LHCN-M2 (cell line): ENCODE results near the gene PDZD2. TPM values are rescaled to one million over a fixed set of nuclear protein-coding genes. Genes with fewer than 3 reads are reported as not detected.
"Not testable (repeated sequence)": the region's sequence is repeated elsewhere in the genome, so short reads cannot be mapped to it uniquely, and the experiment has no call there.

Experiments
- DNase-seq: peaks from one replicate; pipeline ENCODE4 v3.0.0-alpha.2; 2012; ENCODE audit warnings: low read depth
- total RNA-seq: library from RNA; depleted of rRNA; stranded (reverse); fragments of >200 nt; gene quantifications from 2 replicates; pipeline ENCODE4 v1.2.3, GENCODE V29; 2014

PDZD2 gene
- total RNA-seq, 1 experiment from 2014 or later = not detected

- DNase-seq = no peak
Observed at GRCh38 chr5:31767335-31768031, 128.6 kb downstream of the PDZD2 start.

- no peak for DNase-seq
Observed at GRCh38 chr5:31768046-31768445, 129.1 kb downstream of the PDZD2 start.

- DNase-seq = no peak
Observed at GRCh38 chr5:31768784-31769183, 129.9 kb downstream of the PDZD2 start.

- DNase-seq = no peak
Observed at GRCh38 chr5:31769530-31769929, 130.6 kb downstream of the PDZD2 start.

- no peak for DNase-seq
Observed at GRCh38 chr5:31770132-31770720, 131.3 kb downstream of the PDZD2 start.

- DNase-seq = no peak
Observed at GRCh38 chr5:31770998-31771397, 132.1 kb downstream of the PDZD2 start.

GRCh38 chr5:31771500-31771899 lies 132.6 kb downstream of the PDZD2 start:
- no peak for DNase-seq

- not testable (repeated sequence) for DNase-seq
Observed at GRCh38 chr5:31776294-31776693, 137.4 kb downstream of the PDZD2 start.

- no peak for DNase-seq
Observed at GRCh38 chr5:31776976-31777651, 138.2 kb downstream of the PDZD2 start.

- no peak for DNase-seq
Observed at GRCh38 chr5:31781772-31782171, 142.8 kb downstream of the PDZD2 start.

GRCh38 chr5:31783086-31783645 lies 144.2 kb downstream of the PDZD2 start:
- no peak for DNase-seq

GRCh38 chr5:31783731-31784130 lies 144.8 kb downstream of the PDZD2 start:
- no peak for DNase-seq

- no peak for DNase-seq
Observed at GRCh38 chr5:31786090-31786631, 147.2 kb downstream of the PDZD2 start.

- no peak for DNase-seq
Observed at GRCh38 chr5:31794009-31794408, 155.1 kb downstream of the PDZD2 start.

GRCh38 chr5:31798168-31798567 lies 159.2 kb downstream of the PDZD2 start:
- no peak for DNase-seq

GRCh38 chr5:31800351-31800750 lies 161.4 kb downstream of the PDZD2 start:
- DNase-seq = no peak

- no peak for DNase-seq
Observed at GRCh38 chr5:31805785-31806400, 167.0 kb downstream of the PDZD2 start.

GRCh38 chr5:31806561-31806960 lies 167.6 kb downstream of the PDZD2 start:
- DNase-seq = no peak

- DNase-seq = no peak
Observed at GRCh38 chr5:31807789-31808540, 169.0 kb downstream of the PDZD2 start.

- DNase-seq = peak; percentile 58
Observed at GRCh38 chr5:31809050-31809870, 170.3 kb downstream of the PDZD2 start.
